DOHH2 (cell line): ENCODE measurements around the gene BAZ2B.

Experiments
- H3F3A ChIP-seq: fragments of 200-600 bp; sonication (generic), shearing (Covaris generic); 2 replicates; pipeline ENCODE4 v1.6.0; 2016; ENCODE audit warnings: antibody characterized with exemption, mild to moderate bottlenecking; ENCODE audit not compliant: control insufficient read depth, insufficient read depth
- H3K27ac ChIP-seq: fragments of 200-600 bp; sonication (generic); 2 replicates; pipeline ENCODE4 v1.5.1; 2014; ENCODE audit warnings: low read depth, mild to moderate bottlenecking, low read length, moderate library complexity
- H3K27me3 ChIP-seq: fragments of 200-600 bp; sonication (generic); 2 replicates; pipeline ENCODE4 v1.6.1; 2014; ENCODE audit warnings: mild to moderate bottlenecking, low read length, mixed read lengths; ENCODE audit not compliant: control insufficient read depth
- H3K36me3 ChIP-seq: fragments of 200-600 bp; sonication (generic); 2 replicates; pipeline ENCODE4 v1.6.1; 2014; ENCODE audit warnings: mild to moderate bottlenecking, low read length, moderate library complexity, mixed read lengths; ENCODE audit not compliant: control insufficient read depth
- H3K4me1 ChIP-seq: fragments of 200-600 bp; sonication (generic); 2 replicates; pipeline ENCODE4 v1.6.1; 2014; ENCODE audit warnings: mild to moderate bottlenecking, low read length, mixed read lengths; ENCODE audit not compliant: control insufficient read depth
- H3K4me2 ChIP-seq: fragments of 200-600 bp; sonication (generic); 2 replicates; pipeline ENCODE4 v1.6.0; 2014; ENCODE audit warnings: mild to moderate bottlenecking, low read length, moderate library complexity
- H3K4me3 ChIP-seq: fragments of 200-600 bp; sonication (generic); 2 replicates; pipeline ENCODE4 v1.5.1; 2014; ENCODE audit warnings: mild to moderate bottlenecking, low read length, mixed read lengths
- H3K79me2 ChIP-seq: fragments of 200-600 bp; sonication (generic); 2 replicates; pipeline ENCODE4 v1.6.1; 2014; ENCODE audit warnings: mild to moderate bottlenecking, low read length, mixed read lengths; ENCODE audit not compliant: control insufficient read depth
- H3K9me2 ChIP-seq: fragments of 200-600 bp; sonication (generic); replicated peaks from 2 replicates; pipeline ENCODE4 v1.6.1; 2014; ENCODE audit warnings: mild to moderate bottlenecking, low read length, mixed read lengths; ENCODE audit not compliant: control insufficient read depth
- H3K9me3 ChIP-seq: fragments of 200-600 bp; sonication (generic); 2 replicates; pipeline ENCODE4 v1.6.1; 2014; ENCODE audit warnings: antibody characterized with exemption, low read length, mixed read lengths; ENCODE audit not compliant: control insufficient read depth, insufficient read depth
- H4K20me1 ChIP-seq: fragments of 200-600 bp; sonication (generic); 2 replicates; pipeline ENCODE4 v1.6.0; 2014; ENCODE audit warnings: low read depth, mild to moderate bottlenecking, antibody characterized with exemption, low read length, moderate library complexity; ENCODE audit not compliant: control insufficient read depth, insufficient read depth
- CTCF ChIP-seq: fragments of 200-600 bp; sonication (generic); IDR thresholded peaks from one replicate; pipeline ENCODE4 v1.5.1; 2014; ENCODE audit warnings: antibody characterized with exemption, mild to moderate bottlenecking, low read depth, low read length; ENCODE audit not compliant: poor library complexity, severe bottlenecking
- EZH2phosphoT487 ChIP-seq: fragments of 200-600 bp; sonication (generic); IDR thresholded peaks from 2 replicates; pipeline ENCODE4 v1.6.1; 2017; ENCODE audit warnings: borderline replicate concordance, mild to moderate bottlenecking, antibody characterized with exemption, low read length, moderate library complexity, mixed read lengths

BAZ2B gene

GRCh38 chr2:159446201-159446600 is 170.1 kb downstream of the BAZ2B start:
- Histone ChIP-seq H3K79me2 (no peaks in the 10 kb centered on the region), H3K27ac (no peak overlapping the region), H3K9me3 (no peaks in the 10 kb centered on the region), H3K4me2 (no peak overlapping the region), H3K4me3 (no peak overlapping the region), H4K20me1 (no peaks in the 10 kb centered on the region), H3F3A (no peaks in the 10 kb centered on the region), H3K9me2 (no peaks in the 10 kb centered on the region), H3K4me1 (no peaks in the 10 kb centered on the region), H3K36me3 (peaks cover 30% of the 10 kb centered on the region), H3K27me3 (no peaks in the 10 kb centered on the region)
- TF ChIP-seq EZH2phosphoT487 (no peak), CTCF (no peak)

GRCh38 chr2:159445307-159445706 is 171.0 kb downstream of the BAZ2B start:
- H3K9me2 ChIP-seq: no peaks in the 10 kb centered on the region

GRCh38 chr2:159444754-159445153 is 171.6 kb downstream of the BAZ2B start:
- H3K9me2 ChIP-seq: no peaks in the 10 kb centered on the region
- H3K36me3 ChIP-seq: peaks cover 35% of the 10 kb centered on the region
- no peak overlapping the region for H3K4me3 ChIP-seq
- no peaks in the 10 kb centered on the region for H3K27me3 ChIP-seq
- no peaks in the 10 kb centered on the region for H3K9me3 ChIP-seq
- H3K4me2 ChIP-seq: no peak overlapping the region
- no peaks in the 10 kb centered on the region for H3F3A ChIP-seq
- H3K27ac ChIP-seq: no peak overlapping the region
- H3K79me2 ChIP-seq: no peaks in the 10 kb centered on the region
- no peaks in the 10 kb centered on the region for H4K20me1 ChIP-seq
- H3K4me1 ChIP-seq: no peaks in the 10 kb centered on the region
- TF ChIP-seq CTCF (no peak), EZH2phosphoT487 (no peak)

More at GRCh38 chr2:159445307-159445706, 171.0 kb downstream of the BAZ2B start:
- no peaks in the 10 kb centered on the region for H3K9me3 ChIP-seq
- no peak for TF ChIP-seq EZH2phosphoT487
- no peak for TF ChIP-seq CTCF
- H4K20me1 ChIP-seq: no peaks in the 10 kb centered on the region
- no peaks in the 10 kb centered on the region for H3K79me2 ChIP-seq
- H3K4me3 ChIP-seq: no peak overlapping the region
- peaks cover 32% of the 10 kb centered on the region for H3K36me3 ChIP-seq
- H3K27ac ChIP-seq: no peak overlapping the region
- H3F3A ChIP-seq: no peaks in the 10 kb centered on the region
- no peaks in the 10 kb centered on the region for H3K4me1 ChIP-seq
- no peak overlapping the region for H3K4me2 ChIP-seq
- H3K27me3 ChIP-seq: no peaks in the 10 kb centered on the region
